Neural cell (in vitro differentiated cells): ENCODE data around the gene ARHGEF4. TPM values are rescaled to one million over a fixed set of nuclear protein-coding genes. Genes with fewer than 3 reads are reported as not detected.

ENCODE experiments used
- H2AFZ ChIP-seq: fragments of 200-600, 300-800 bp; sonication (generic), shearing (Covaris generic); 2 replicates; pipeline ENCODE4 v1.6.0; 2014; ENCODE audit warnings: low read depth, mild to moderate bottlenecking, antibody characterized with exemption, low read length, moderate library complexity
- H3F3A ChIP-seq: fragments of 200-600 bp; shearing (Covaris generic); 2 replicates; pipeline ENCODE4 v1.6.1; 2016; ENCODE audit warnings: mild to moderate bottlenecking, moderate library complexity, mixed read lengths, antibody characterized with exemption, low read length; ENCODE audit not compliant: insufficient read depth, poor library complexity, severe bottlenecking
- H3K27ac ChIP-seq: fragments of 200-600, 300-800 bp; sonication (generic), shearing (Covaris generic); 2 replicates; pipeline ENCODE4 v1.5.1; 2014; ENCODE audit warnings: mild to moderate bottlenecking, low read length, moderate library complexity
- H3K27me3 ChIP-seq: fragments of 300-800, 200-600 bp; sonication (generic), shearing (Covaris generic); 2 replicates; pipeline ENCODE4 v1.6.0; 2014; ENCODE audit warnings: mild to moderate bottlenecking, low read depth, low read length, moderate library complexity; ENCODE audit not compliant: insufficient read depth
- H3K36me3 ChIP-seq: fragments of 300-800, 200-600 bp; sonication (generic), shearing (Covaris generic); 2 replicates; pipeline ENCODE4 v1.5.1; 2014; ENCODE audit warnings: mild to moderate bottlenecking, antibody characterized with exemption, low read length, moderate library complexity; ENCODE audit not compliant: insufficient read depth
- H3K4me2 ChIP-seq: fragments of 300-800, 200-600 bp; sonication (generic), shearing (Covaris generic); 2 replicates; pipeline ENCODE4 v1.6.0; 2014; ENCODE audit warnings: mild to moderate bottlenecking, low read length
- H3K4me3 ChIP-seq: fragments of 300-800, 200-600 bp; sonication (generic), shearing (Covaris generic); 2 replicates; pipeline ENCODE4 v1.5.1; 2014; ENCODE audit warnings: mild to moderate bottlenecking, low read length, moderate library complexity
- H3K79me2 ChIP-seq: fragments of 200-600 bp; shearing (Covaris generic); replicated peaks from 2 replicates; pipeline ENCODE4 v1.6.0; 2014; ENCODE audit warnings: mild to moderate bottlenecking, low read length, moderate library complexity; ENCODE audit not compliant: insufficient read depth
- H3K9ac ChIP-seq: fragments of 300-800, 200-600 bp; sonication (generic), shearing (Covaris generic); 2 replicates; pipeline ENCODE4 v1.6.1; 2016; ENCODE audit warnings: mild to moderate bottlenecking, low read length, mixed read lengths
- H3K9me2 ChIP-seq: fragments of 200-600 bp; shearing (Covaris generic); 2 replicates; pipeline ENCODE4 v1.6.1; 2016; ENCODE audit warnings: mild to moderate bottlenecking, low read length, mixed read lengths; ENCODE audit not compliant: insufficient read depth
- H3K9me3 ChIP-seq: fragments of 200-600, 300-800 bp; sonication (generic), shearing (Covaris generic); 2 replicates; pipeline ENCODE4 v1.6.1; 2016; ENCODE audit warnings: mild to moderate bottlenecking, mixed run types, low read length, moderate library complexity, mixed read lengths
- H4K20me1 ChIP-seq: fragments of 200-600 bp; shearing (Covaris generic); 2 replicates; pipeline ENCODE4 v1.6.1; 2016; ENCODE audit warnings: mild to moderate bottlenecking, mixed run types; ENCODE audit not compliant: insufficient read depth
- EP300 ChIP-seq: fragments of 450-650 bp; conservative IDR thresholded peaks from 2 replicates; pipeline ENCODE4 v1.6.1; 2014; ENCODE audit warnings: antibody characterized with exemption, mild to moderate bottlenecking, moderate library complexity; ENCODE audit not compliant: poor library complexity, severe bottlenecking
- EZH2 ChIP-seq: fragments of 200-600, 300-800 bp; shearing (Covaris generic), sonication (generic); IDR thresholded peaks from 2 replicates; pipeline ENCODE4 v1.6.1; 2014; ENCODE audit warnings: antibody characterized with exemption, low read length, borderline replicate concordance, mild to moderate bottlenecking; ENCODE audit not compliant: insufficient read depth, poor library complexity, severe bottlenecking
- MXI1 ChIP-seq: fragments of 450-650 bp; conservative IDR thresholded peaks from 2 replicates; pipeline ENCODE4 v1.6.1; 2014; ENCODE audit warnings: antibody characterized with exemption, mild to moderate bottlenecking; ENCODE audit not compliant: poor library complexity, severe bottlenecking
- POLR2AphosphoS5 ChIP-seq: IDR thresholded peaks from 2 replicates; pipeline ENCODE4 v1.6.1; 2012
- RAD21 ChIP-seq: fragments of 450-650 bp; conservative IDR thresholded peaks from 2 replicates; pipeline ENCODE4 v1.6.1; 2014; ENCODE audit warnings: antibody characterized with exemption, mild to moderate bottlenecking, moderate library complexity
- SMC3 ChIP-seq: fragments of 450-650 bp; conservative IDR thresholded peaks from 2 replicates; pipeline ENCODE4 v1.6.1; 2014; ENCODE audit warnings: antibody characterized with exemption, mild to moderate bottlenecking, moderate library complexity; ENCODE audit not compliant: poor library complexity
- TAF1 ChIP-seq: IDR thresholded peaks from 2 replicates; pipeline ENCODE4 v1.6.1; 2012; ENCODE audit warnings: low read depth
- polyA plus RNA-seq: library from polyadenylated mRNA; depleted of rRNA; stranded (reverse); fragments of >200 nt; gene quantifications from 2 replicates; pipeline ENCODE4 v1.2.3, GENCODE V29; 2014
- TF ChIP-seq, protein P1 (sequence below): fragments of 450-650 bp; IDR thresholded peaks from 2 replicates; pipeline ENCODE4 v1.5.1; 2014; ENCODE audit warnings: antibody characterized with exemption, mild to moderate bottlenecking, moderate library complexity; ENCODE audit not compliant: poor library complexity, severe bottlenecking
- TF ChIP-seq, protein P2 (sequence below): IDR thresholded peaks from 2 replicates; pipeline ENCODE4 v1.6.1; 2012; ENCODE audit warnings: borderline replicate concordance

The ARHGEF4 gene
- polyA plus RNA-seq, 1 donor from 2014 or later, result 45.9 TPM

DNA sequence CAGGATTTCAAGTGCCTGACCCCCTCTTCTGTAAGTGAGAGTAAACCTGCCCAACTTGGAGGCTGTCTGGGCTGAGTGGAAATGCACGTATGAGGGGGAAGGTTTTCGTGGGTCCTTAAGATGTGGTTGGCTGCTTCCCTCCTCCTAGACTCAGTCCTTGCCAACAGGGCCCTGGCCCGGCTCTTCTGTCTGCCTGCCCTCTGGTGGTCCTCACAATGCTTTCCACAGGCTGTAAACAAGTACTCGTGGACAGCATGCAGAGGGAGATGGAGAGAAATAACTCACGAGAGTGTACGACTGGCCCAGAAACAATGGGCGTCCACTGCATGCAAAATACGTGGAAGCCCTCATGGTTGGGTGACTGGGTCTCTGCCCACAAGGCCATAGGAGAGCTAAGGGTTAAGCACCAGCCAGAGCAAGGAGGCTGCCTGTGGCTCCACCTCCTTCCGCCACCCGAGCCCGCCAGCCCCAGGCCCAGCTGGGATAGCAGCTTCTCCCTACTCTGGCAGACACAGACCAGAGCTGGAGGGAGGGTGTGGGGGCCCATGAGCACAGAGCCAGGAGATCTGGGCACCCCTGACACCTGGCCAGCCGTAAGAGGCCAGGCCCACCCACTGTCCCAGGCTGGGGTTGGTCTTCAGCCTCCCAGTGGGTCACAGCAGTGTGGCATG is 17.0 kb upstream of the ARHGEF4 start:
- TF ChIP-seq SMC3, result no peak
- no peak for TF ChIP-seq RAD21
- no peak for TF ChIP-seq MXI1
- TF ChIP-seq, protein P1, sequence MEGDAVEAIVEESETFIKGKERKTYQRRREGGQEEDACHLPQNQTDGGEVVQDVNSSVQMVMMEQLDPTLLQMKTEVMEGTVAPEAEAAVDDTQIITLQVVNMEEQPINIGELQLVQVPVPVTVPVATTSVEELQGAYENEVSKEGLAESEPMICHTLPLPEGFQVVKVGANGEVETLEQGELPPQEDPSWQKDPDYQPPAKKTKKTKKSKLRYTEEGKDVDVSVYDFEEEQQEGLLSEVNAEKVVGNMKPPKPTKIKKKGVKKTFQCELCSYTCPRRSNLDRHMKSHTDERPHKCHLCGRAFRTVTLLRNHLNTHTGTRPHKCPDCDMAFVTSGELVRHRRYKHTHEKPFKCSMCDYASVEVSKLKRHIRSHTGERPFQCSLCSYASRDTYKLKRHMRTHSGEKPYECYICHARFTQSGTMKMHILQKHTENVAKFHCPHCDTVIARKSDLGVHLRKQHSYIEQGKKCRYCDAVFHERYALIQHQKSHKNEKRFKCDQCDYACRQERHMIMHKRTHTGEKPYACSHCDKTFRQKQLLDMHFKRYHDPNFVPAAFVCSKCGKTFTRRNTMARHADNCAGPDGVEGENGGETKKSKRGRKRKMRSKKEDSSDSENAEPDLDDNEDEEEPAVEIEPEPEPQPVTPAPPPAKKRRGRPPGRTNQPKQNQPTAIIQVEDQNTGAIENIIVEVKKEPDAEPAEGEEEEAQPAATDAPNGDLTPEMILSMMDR, result no peak
- TF ChIP-seq TAF1, result no peak
- TF ChIP-seq POLR2AphosphoS5, result no peak
- no peak for TF ChIP-seq EZH2
- TF ChIP-seq EP300, result no peak
- TF ChIP-seq, protein P2, sequence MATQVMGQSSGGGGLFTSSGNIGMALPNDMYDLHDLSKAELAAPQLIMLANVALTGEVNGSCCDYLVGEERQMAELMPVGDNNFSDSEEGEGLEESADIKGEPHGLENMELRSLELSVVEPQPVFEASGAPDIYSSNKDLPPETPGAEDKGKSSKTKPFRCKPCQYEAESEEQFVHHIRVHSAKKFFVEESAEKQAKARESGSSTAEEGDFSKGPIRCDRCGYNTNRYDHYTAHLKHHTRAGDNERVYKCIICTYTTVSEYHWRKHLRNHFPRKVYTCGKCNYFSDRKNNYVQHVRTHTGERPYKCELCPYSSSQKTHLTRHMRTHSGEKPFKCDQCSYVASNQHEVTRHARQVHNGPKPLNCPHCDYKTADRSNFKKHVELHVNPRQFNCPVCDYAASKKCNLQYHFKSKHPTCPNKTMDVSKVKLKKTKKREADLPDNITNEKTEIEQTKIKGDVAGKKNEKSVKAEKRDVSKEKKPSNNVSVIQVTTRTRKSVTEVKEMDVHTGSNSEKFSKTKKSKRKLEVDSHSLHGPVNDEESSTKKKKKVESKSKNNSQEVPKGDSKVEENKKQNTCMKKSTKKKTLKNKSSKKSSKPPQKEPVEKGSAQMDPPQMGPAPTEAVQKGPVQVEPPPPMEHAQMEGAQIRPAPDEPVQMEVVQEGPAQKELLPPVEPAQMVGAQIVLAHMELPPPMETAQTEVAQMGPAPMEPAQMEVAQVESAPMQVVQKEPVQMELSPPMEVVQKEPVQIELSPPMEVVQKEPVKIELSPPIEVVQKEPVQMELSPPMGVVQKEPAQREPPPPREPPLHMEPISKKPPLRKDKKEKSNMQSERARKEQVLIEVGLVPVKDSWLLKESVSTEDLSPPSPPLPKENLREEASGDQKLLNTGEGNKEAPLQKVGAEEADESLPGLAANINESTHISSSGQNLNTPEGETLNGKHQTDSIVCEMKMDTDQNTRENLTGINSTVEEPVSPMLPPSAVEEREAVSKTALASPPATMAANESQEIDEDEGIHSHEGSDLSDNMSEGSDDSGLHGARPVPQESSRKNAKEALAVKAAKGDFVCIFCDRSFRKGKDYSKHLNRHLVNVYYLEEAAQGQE, result no peak
- Histone ChIP-seq H3K27me3 (no peaks in the 10 kb centered on the region), H3F3A (no peaks in the 10 kb centered on the region), H3K79me2 (no peaks in the 10 kb centered on the region), H3K9me3 (no peaks in the 10 kb centered on the region), H2AFZ (no peak overlapping the region), H3K27ac (no peak overlapping the region), H3K4me2 (no peak overlapping the region), H3K9ac (no peak overlapping the region), H3K4me3 (no peak overlapping the region), H4K20me1 (no peaks in the 10 kb centered on the region), H3K9me2 (no peaks in the 10 kb centered on the region), H3K36me3 (no peaks in the 10 kb centered on the region)

DNA sequence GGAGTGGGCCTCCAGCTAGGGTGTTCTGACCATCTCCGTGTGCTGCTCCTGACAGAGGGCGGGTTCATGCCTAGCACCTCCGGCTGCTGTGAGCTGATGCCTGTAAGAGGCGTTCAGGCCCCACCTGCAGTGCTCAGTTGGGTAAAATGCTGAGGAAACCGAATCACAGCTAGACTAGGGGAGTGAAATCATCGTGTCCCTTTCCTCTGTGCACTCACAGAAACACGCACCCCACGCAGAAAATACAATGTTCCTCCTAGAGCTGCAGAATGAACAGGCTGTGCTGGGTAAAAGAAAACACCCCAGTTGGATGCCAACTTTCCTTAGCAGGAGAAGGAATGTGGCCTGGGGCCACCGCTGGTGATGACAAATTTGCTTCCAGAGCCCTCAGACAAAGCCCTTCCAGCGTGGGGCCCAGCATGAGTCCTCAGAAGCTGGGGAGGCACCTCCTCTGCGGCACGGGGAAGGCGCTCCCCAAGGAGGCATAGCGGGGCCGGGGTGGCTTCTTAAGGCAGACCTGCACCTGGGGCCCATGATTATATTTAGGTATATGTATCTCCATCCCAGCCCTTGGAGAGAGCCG is 16.3 kb upstream of the ARHGEF4 start:
- Histone ChIP-seq H3K9ac (no peak overlapping the region), H3F3A (no peaks in the 10 kb centered on the region), H3K9me2 (no peaks in the 10 kb centered on the region), H2AFZ (no peak overlapping the region), H4K20me1 (no peaks in the 10 kb centered on the region), H3K4me3 (no peak overlapping the region), H3K27ac (no peak overlapping the region), H3K27me3 (no peaks in the 10 kb centered on the region), H3K9me3 (no peaks in the 10 kb centered on the region), H3K79me2 (no peaks in the 10 kb centered on the region), H3K4me2 (no peak overlapping the region), H3K36me3 (no peaks in the 10 kb centered on the region)
- TF ChIP-seq TAF1, result no peak
- TF ChIP-seq, protein P2, result no peak
- TF ChIP-seq SMC3, result no peak
- TF ChIP-seq, protein P1, result no peak
- TF ChIP-seq EZH2, result no peak
- TF ChIP-seq MXI1, result no peak
- TF ChIP-seq POLR2AphosphoS5, result no peak
- no peak for TF ChIP-seq EP300
- no peak for TF ChIP-seq RAD21
